Ovary (tissue), 3 donors: ENCODE data around the gene LCN2.
"Not testable (repeated sequence)": the region's sequence is repeated elsewhere in the genome, so short reads cannot be mapped to it uniquely, and the experiment has no call there.

Experiments used
- EP300 ChIP-seq: sonication (generic); formaldehyde crosslinking; IDR thresholded peaks from one replicate; pipeline ENCODE4 v1.6.1; 2017; ENCODE audit warnings: antibody characterized with exemption
- POLR2A ChIP-seq: fragments of 450-650 bp; IDR thresholded peaks from one replicate; pipeline ENCODE4 v1.6.1; 2017; ENCODE audit warnings: antibody characterized with exemption, mild to moderate bottlenecking, moderate library complexity
- TF ChIP-seq, protein P1 (sequence below), 3 donors: fragments of 450-650 bp in 2 of 3; fragments of 200-600 bp in 1 of 3; IDR thresholded peaks; one replicate each; pipeline versions ENCODE4 v1.5.1 to v1.8.0; 2016 to 2022; ENCODE audit warnings: antibody characterized with exemption in 3 of 3, mild to moderate bottlenecking in 1 of 3
- donor health status: DM: no; HTN: no; CAD: no.

DNA sequence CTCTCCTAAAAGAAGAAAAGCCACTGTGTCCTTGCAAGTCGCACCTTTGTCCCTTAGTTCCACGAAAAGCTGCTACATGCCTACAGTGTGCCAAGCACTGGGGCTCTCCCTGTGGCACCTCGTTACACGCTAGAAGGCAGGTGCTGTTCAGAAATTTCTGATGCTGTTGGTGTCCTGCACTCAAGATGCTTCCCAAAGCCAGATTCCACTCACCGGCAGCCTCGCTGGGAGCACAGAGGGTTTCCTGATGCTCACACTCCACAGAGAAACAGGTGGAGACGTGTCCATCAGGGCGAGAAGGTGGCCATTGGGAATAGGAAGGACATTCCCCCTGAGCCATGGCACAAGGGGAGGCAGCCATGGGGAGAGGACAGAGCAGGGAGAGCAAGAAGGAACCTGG is 17.9 kb upstream of the LCN2 start:
- not testable (repeated sequence) for TF ChIP-seq POLR2A, EP300
- TF ChIP-seq, protein P1, sequence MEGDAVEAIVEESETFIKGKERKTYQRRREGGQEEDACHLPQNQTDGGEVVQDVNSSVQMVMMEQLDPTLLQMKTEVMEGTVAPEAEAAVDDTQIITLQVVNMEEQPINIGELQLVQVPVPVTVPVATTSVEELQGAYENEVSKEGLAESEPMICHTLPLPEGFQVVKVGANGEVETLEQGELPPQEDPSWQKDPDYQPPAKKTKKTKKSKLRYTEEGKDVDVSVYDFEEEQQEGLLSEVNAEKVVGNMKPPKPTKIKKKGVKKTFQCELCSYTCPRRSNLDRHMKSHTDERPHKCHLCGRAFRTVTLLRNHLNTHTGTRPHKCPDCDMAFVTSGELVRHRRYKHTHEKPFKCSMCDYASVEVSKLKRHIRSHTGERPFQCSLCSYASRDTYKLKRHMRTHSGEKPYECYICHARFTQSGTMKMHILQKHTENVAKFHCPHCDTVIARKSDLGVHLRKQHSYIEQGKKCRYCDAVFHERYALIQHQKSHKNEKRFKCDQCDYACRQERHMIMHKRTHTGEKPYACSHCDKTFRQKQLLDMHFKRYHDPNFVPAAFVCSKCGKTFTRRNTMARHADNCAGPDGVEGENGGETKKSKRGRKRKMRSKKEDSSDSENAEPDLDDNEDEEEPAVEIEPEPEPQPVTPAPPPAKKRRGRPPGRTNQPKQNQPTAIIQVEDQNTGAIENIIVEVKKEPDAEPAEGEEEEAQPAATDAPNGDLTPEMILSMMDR (IDR thresholded peaks at IDR 0.05) = not testable (repeated sequence)
